HepG2 (cell line): Measurements from ENCODE around the gene ZBTB7B. TPM values are rescaled to one million over a fixed set of nuclear protein-coding genes. Genes with fewer than 3 reads are reported as not detected.

Source experiments
- ESRRA ChIP-seq: sonication (generic); formaldehyde crosslinking; IDR thresholded peaks from 2 replicates; pipeline ENCODE4 v1.5.1; 2020; ENCODE audit warnings: mild to moderate bottlenecking, low read depth, missing genetic modification reagents
- PHF20 ChIP-seq: sonication (generic); formaldehyde crosslinking; IDR thresholded peaks from 2 replicates; pipeline ENCODE4 v1.5.0; 2020; ENCODE audit warnings: mild to moderate bottlenecking, missing genetic modification reagents
- RBFOX2 ChIP-seq: fragments of 200-400 bp; formaldehyde crosslinking; IDR thresholded peaks from 2 replicates; pipeline ENCODE4 v1.6.1; 2017; ENCODE audit warnings: low read depth, mild to moderate bottlenecking, low read length
- TBL1XR1 ChIP-seq: fragments of 150-350 bp; IDR thresholded peaks from 2 replicates; pipeline ENCODE4 v1.6.1; 2014; ENCODE audit warnings: borderline replicate concordance, low read length; ENCODE audit not compliant: partially characterized antibody
- TMF1 ChIP-seq: sonication (generic); formaldehyde crosslinking; IDR thresholded peaks from 2 replicates; pipeline ENCODE4 v1.8.1; 2022; ENCODE audit warnings: low read depth, missing genetic modification reagents
- ZMYM3 ChIP-seq: sonication (generic); formaldehyde crosslinking; IDR thresholded peaks from 2 replicates; pipeline ENCODE4 v1.5.1; 2020; ENCODE audit warnings: mild to moderate bottlenecking, missing genetic modification reagents
- ZNF317 ChIP-seq: sonication (generic); formaldehyde crosslinking; IDR thresholded peaks from 2 replicates; pipeline ENCODE4 v1.5.0; 2020; ENCODE audit warnings: mild to moderate bottlenecking, missing genetic modification reagents
- ZNF431 ChIP-seq: sonication (generic); formaldehyde crosslinking; IDR thresholded peaks from 2 replicates; pipeline ENCODE4 v1.9.0; 2022; ENCODE audit warnings: missing genetic modification reagents, low read depth, mild to moderate bottlenecking, borderline replicate concordance
- ZNF546 ChIP-seq: sonication (generic); formaldehyde crosslinking; conservative IDR thresholded peaks from 2 replicates; pipeline ENCODE4 v1.8.1; 2023; ENCODE audit warnings: mild to moderate bottlenecking, missing genetic modification reagents
- ZNF672 ChIP-seq: sonication (generic); formaldehyde crosslinking; IDR thresholded peaks from 2 replicates; pipeline ENCODE4 v1.8.1; 2022; ENCODE audit warnings: missing genetic modification reagents
- ZNF773 ChIP-seq: sonication (generic); formaldehyde crosslinking; IDR thresholded peaks from 2 replicates; pipeline ENCODE4 v1.4.0; 2020; ENCODE audit warnings: missing genetic modification reagents, borderline replicate concordance
- polyA plus RNA-seq, 8 experiments: library from polyadenylated mRNA; depleted of rRNA in 3 of 8; stranded (reverse) in 7 of 8; unstranded in 1 of 8; fragments of >200 nt; fragmentation: Illumina TruSeq in 4 of 8; extraction: Trizol in 4 of 8; gene quantifications; 2 replicates each; pipeline versions ENCODE4 v1.2.1 to v1.2.3, GENCODE V29; 2011 to 2016; ENCODE audit warnings: low read depth in 4 of 8, missing spikeins in 1 of 8, mixed read lengths in 1 of 8; ENCODE audit not compliant: insufficient read depth in 1 of 8
- total RNA-seq, 5 experiments: library from RNA; depleted of rRNA; stranded (reverse); fragments of >200 nt; fragmentation: Illumina TruSeq; extraction: Trizol; gene quantifications; 2 replicates each; pipeline ENCODE4 v1.2.3, GENCODE V29; 2016; ENCODE audit warnings: low read depth in 1 of 5
- TF ChIP-seq, protein P1 (sequence below): sonication (generic); formaldehyde crosslinking; IDR thresholded peaks from 2 replicates; pipeline ENCODE4 v1.5.0; 2020; ENCODE audit warnings: mild to moderate bottlenecking, missing genetic modification reagents, borderline replicate concordance
- TF ChIP-seq, protein P2 (sequence below): sonication (generic); formaldehyde crosslinking; IDR thresholded peaks from 2 replicates; pipeline ENCODE4 v1.4.0; 2020; ENCODE audit warnings: missing genetic modification reagents, low read depth, mild to moderate bottlenecking, borderline replicate concordance
- TF ChIP-seq, protein P3 (sequence below): IDR thresholded peaks from 2 replicates; pipeline ENCODE4 v1.6.1; 2012; ENCODE audit warnings: inconsistent platforms
- TF ChIP-seq, protein P4 (sequence below): sonication (generic); formaldehyde crosslinking; conservative IDR thresholded peaks from 2 replicates; pipeline ENCODE4 v1.4.0; 2020; ENCODE audit warnings: missing genetic modification reagents
- TF ChIP-seq, protein P5 (sequence below): sonication (generic); formaldehyde crosslinking; IDR thresholded peaks from 2 replicates; pipeline ENCODE4 v1.5.0; 2020; ENCODE audit warnings: missing genetic modification reagents

The ZBTB7B gene
- total and polyA plus RNA-seq, 2 of the 13 experiments (the other 11 are each of a cell fraction or from before 2014, with no cell fraction given), result 15.5 to 17.5 TPM

DNA sequence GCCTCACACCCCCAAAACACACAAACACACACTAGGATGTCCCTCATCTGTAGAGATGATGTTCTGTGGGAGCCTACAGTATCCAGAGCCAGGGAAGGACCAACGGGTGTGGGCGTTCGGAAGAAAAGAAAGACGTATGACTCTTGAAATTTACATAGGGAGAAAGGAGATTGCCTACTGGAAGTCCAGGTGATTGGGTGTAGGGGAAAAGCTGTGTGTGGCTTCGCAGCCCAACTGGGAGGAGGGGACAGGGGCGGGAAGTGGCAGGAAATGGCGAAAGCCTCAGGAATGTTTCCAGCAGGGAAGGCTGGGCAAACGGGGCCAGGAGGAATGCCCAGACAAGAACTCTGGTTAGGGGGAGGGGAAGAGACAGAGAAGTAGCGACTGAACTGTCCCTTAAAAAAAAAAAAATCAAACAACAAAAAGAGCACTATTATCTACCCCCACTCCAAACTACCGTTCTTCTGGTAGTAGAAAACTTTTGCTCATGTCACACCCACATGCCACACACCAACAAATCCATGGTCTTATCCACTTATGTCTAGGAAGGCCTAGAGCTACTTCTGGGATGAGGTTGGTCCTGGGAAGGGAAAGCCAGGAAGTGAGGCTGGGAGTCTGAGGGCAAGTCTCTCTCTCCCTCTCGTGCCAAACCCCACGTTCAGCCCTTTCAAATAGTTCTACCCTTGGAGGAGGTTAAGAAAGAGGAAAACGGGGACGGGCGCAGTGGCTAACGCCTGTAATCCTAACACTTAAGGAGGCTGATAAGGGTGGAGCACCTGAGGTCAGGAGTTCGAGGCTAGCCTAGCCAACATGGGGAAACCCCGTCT lies 29.9 kb upstream of the ZBTB7B start (continued):
- TF ChIP-seq, protein P1, sequence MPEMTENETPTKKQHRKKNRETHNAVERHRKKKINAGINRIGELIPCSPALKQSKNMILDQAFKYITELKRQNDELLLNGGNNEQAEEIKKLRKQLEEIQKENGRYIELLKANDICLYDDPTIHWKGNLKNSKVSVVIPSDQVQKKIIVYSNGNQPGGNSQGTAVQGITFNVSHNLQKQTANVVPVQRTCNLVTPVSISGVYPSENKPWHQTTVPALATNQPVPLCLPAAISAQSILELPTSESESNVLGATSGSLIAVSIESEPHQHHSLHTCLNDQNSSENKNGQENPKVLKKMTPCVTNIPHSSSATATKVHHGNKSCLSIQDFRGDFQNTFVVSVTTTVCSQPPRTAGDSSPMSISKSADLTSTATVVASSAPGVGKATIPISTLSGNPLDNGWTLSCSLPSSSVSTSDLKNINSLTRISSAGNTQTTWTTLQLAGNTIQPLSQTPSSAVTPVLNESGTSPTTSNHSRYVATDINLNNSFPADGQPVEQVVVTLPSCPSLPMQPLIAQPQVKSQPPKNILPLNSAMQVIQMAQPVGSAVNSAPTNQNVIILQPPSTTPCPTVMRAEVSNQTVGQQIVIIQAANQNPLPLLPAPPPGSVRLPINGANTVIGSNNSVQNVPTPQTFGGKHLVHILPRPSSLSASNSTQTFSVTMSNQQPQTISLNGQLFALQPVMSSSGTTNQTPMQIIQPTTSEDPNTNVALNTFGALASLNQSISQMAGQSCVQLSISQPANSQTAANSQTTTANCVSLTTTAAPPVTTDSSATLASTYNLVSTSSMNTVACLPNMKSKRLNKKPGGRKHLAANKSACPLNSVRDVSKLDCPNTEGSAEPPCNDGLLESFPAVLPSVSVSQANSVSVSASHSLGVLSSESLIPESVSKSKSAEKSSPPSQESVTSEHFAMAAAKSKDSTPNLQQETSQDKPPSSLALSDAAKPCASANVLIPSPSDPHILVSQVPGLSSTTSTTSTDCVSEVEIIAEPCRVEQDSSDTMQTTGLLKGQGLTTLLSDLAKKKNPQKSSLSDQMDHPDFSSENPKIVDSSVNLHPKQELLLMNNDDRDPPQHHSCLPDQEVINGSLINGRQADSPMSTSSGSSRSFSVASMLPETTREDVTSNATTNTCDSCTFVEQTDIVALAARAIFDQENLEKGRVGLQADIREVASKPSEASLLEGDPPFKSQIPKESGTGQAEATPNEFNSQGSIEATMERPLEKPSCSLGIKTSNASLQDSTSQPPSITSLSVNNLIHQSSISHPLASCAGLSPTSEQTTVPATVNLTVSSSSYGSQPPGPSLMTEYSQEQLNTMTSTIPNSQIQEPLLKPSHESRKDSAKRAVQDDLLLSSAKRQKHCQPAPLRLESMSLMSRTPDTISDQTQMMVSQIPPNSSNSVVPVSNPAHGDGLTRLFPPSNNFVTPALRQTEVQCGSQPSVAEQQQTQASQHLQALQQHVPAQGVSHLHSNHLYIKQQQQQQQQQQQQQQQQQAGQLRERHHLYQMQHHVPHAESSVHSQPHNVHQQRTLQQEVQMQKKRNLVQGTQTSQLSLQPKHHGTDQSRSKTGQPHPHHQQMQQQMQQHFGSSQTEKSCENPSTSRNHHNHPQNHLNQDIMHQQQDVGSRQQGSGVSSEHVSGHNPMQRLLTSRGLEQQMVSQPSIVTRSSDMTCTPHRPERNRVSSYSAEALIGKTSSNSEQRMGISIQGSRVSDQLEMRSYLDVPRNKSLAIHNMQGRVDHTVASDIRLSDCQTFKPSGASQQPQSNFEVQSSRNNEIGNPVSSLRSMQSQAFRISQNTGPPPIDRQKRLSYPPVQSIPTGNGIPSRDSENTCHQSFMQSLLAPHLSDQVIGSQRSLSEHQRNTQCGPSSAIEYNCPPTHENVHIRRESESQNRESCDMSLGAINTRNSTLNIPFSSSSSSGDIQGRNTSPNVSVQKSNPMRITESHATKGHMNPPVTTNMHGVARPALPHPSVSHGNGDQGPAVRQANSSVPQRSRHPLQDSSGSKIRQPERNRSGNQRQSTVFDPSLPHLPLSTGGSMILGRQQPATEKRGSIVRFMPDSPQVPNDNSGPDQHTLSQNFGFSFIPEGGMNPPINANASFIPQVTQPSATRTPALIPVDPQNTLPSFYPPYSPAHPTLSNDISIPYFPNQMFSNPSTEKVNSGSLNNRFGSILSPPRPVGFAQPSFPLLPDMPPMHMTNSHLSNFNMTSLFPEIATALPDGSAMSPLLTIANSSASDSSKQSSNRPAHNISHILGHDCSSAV (CRISPR knock-in tag), result no peak
- TF ChIP-seq, protein P2, sequence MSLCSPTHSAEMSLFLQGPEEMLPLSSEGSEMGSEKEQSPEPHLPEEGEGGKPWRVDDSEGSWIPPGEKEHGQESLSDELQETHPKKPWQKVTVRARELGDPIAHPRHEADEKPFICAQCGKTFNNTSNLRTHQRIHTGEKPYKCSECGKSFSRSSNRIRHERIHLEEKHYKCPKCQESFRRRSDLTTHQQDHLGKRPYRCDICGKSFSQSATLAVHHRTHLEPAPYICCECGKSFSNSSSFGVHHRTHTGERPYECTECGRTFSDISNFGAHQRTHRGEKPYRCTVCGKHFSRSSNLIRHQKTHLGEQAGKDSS (CRISPR knock-in tag), result no peak
- TF ChIP-seq ZNF317 (CRISPR knock-in tag) (no peak; the same call in none of the 2 replicates), TBL1XR1 (no peak), ZNF431 (no peak), RBFOX2 (peak; percentile 47; the same call in 1 of the 2 replicates), TMF1 (CRISPR knock-in tag) (no peak), ZNF773 (0 out of 2 replicates have a peak, but pooled peaks have one; percentile 39), ZMYM3 (CRISPR knock-in tag) (no peak), ZNF546 (CRISPR knock-in tag) (no peak), PHF20 (0 out of 2 replicates have a peak, but pooled peaks have one; percentile 46), ZNF672 (CRISPR knock-in tag) (no peak), ESRRA (0 out of 2 replicates have a peak, but pooled peaks have one; percentile 39)
- TF ChIP-seq, protein P3, sequence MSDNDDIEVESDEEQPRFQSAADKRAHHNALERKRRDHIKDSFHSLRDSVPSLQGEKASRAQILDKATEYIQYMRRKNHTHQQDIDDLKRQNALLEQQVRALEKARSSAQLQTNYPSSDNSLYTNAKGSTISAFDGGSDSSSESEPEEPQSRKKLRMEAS, result peak; percentile 82
- TF ChIP-seq, protein P4, sequence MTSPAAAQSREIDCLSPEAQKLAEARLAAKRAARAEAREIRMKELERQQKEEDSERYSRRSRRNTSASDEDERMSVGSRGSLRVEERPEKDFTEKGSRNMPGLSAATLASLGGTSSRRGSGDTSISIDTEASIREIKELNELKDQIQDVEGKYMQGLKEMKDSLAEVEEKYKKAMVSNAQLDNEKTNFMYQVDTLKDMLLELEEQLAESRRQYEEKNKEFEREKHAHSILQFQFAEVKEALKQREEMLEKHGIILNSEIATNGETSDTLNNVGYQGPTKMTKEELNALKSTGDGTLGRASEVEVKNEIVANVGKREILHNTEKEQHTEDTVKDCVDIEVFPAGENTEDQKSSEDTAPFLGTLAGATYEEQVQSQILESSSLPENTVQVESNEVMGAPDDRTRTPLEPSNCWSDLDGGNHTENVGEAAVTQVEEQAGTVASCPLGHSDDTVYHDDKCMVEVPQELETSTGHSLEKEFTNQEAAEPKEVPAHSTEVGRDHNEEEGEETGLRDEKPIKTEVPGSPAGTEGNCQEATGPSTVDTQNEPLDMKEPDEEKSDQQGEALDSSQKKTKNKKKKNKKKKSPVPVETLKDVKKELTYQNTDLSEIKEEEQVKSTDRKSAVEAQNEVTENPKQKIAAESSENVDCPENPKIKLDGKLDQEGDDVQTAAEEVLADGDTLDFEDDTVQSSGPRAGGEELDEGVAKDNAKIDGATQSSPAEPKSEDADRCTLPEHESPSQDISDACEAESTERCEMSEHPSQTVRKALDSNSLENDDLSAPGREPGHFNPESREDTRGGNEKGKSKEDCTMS, result no peak
- TF ChIP-seq, protein P5, sequence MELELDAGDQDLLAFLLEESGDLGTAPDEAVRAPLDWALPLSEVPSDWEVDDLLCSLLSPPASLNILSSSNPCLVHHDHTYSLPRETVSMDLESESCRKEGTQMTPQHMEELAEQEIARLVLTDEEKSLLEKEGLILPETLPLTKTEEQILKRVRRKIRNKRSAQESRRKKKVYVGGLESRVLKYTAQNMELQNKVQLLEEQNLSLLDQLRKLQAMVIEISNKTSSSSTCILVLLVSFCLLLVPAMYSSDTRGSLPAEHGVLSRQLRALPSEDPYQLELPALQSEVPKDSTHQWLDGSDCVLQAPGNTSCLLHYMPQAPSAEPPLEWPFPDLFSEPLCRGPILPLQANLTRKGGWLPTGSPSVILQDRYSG, result no peak
